ENCODE data around the gene ADM5. TPM values are rescaled to one million over a fixed set of nuclear protein-coding genes. Genes with fewer than 3 reads are reported as not detected.

The ADM5 gene
- total RNA-seq, 1 donor from 2014 or later = 0.53 TPM

DNA sequence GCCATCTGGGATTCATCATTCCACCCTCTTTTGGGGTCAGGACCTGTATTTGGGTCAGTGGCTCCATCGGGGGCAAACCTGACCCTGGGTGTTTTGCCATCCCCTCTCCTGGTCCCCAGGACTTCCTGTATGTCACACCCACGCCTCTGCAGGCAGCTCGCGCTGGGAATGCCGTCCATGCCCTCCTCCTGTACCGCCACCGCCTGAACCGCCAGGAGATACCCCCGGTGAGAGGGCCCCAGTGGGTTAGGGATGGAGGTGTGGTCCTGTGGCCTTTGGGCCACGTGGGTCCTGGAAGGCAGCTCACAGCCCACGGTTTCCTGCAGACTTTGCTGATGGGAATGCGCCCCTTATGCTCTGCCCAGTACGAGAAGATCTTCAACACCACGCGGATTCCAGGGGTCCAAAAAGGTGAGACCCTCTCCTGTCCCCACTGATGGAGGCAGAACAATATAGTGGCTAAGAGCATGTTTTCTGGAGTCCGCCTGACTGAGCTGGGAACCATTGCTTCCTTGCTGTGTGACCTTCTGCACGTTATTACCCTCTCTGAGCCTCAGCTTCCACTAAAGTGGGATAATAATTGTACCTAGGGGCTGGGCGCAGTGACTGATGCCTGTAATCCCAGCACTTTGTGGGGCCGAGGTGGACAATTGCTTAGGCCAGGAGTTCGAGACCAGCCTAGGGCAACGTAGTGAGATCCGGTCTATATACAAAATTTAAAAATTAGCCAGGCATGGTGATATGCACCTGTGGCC, 15.7 kb downstream of the ADM5 start:
- H3K4me3 ChIP-seq (ENCODE audit: low read depth, low read length) = no peak overlapping the region
- DNase-seq (ENCODE audit: low read depth) (no peak), FAIRE-seq (peak; percentile 47)
- TF ChIP-seq, protein P1, sequence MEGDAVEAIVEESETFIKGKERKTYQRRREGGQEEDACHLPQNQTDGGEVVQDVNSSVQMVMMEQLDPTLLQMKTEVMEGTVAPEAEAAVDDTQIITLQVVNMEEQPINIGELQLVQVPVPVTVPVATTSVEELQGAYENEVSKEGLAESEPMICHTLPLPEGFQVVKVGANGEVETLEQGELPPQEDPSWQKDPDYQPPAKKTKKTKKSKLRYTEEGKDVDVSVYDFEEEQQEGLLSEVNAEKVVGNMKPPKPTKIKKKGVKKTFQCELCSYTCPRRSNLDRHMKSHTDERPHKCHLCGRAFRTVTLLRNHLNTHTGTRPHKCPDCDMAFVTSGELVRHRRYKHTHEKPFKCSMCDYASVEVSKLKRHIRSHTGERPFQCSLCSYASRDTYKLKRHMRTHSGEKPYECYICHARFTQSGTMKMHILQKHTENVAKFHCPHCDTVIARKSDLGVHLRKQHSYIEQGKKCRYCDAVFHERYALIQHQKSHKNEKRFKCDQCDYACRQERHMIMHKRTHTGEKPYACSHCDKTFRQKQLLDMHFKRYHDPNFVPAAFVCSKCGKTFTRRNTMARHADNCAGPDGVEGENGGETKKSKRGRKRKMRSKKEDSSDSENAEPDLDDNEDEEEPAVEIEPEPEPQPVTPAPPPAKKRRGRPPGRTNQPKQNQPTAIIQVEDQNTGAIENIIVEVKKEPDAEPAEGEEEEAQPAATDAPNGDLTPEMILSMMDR (IDR thresholded peaks at IDR 0.05; ENCODE audit: insufficient read depth, low read length, severe bottlenecking) = no peak
- H3K36me3 ChIP-seq (ENCODE audit: control insufficient read depth, insufficient read depth, low read length) = no peaks in the 10 kb centered on the region
- H3K27me3 ChIP-seq (ENCODE audit: control insufficient read depth, insufficient read depth, low read length) = peaks cover 3% of the 10 kb centered on the region

DNA sequence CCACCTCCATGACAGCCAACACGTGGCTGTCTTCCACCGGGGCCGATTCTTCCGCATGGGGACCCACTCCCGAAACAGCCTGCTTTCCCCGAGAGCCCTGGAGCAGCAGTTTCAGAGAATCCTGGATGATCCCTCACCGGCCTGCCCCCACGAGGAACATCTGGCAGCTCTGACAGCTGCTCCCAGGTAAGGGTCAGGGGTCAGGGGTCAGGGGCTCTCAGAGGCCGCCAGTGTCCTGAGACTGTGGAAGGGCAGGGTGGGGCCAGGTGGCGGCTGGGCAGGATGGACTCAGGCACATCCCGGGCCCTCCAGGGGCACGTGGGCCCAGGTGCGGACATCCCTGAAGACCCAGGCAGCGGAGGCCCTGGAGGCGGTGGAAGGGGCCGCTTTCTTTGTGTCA, 16.5 kb downstream of the ADM5 start:
- Histone ChIP-seq H3K27me3 (ENCODE audit: control insufficient read depth, insufficient read depth, low read length) (no peaks in the 10 kb centered on the region), H3K36me3 (ENCODE audit: control insufficient read depth, insufficient read depth, low read length) (no peaks in the 10 kb centered on the region), H3K4me3 (ENCODE audit: low read depth, low read length) (no peak overlapping the region)
- no peak for DNase-seq (ENCODE audit: low read depth)
- TF ChIP-seq, protein P1 (IDR thresholded peaks at IDR 0.05; ENCODE audit: insufficient read depth, low read length, severe bottlenecking) = no peak
- FAIRE-seq = no peak

DNA sequence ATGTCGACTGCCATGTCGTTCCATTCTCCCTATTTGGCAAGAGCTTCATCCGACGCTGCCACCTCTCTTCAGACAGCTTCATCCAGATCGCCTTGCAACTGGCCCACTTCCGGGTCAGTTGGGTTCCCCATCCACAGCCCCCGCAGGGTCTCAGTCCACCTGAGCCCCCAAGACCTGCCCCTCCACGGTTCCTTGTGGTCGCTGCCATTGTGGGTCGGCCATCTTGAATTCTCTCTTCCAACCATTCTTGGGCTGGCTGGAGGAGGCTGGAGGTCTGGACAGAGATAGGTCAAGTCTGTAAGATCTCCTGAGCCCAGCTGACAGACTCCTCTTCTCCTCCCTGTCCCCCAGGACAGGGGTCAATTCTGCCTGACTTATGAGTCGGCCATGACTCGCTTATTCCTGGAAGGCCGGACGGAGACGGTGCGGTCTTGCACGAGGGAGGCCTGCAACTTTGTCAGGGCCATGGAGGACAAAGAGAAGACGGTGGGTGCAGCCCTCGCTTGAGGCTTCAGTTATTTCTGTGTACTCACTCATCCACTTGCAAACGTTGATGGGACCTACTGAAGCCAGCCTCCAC, 21.1 kb downstream of the ADM5 start:
- TF ChIP-seq, protein P1 (IDR thresholded peaks at IDR 0.05; ENCODE audit: insufficient read depth, low read length, severe bottlenecking) = no peak
- no peak for DNase-seq (ENCODE audit: low read depth)
- FAIRE-seq = no peak
- Histone ChIP-seq H3K4me3 (ENCODE audit: low read depth, low read length) (no peak overlapping the region), H3K27me3 (ENCODE audit: control insufficient read depth, insufficient read depth, low read length) (no peaks in the 10 kb centered on the region), H3K36me3 (ENCODE audit: control insufficient read depth, insufficient read depth, low read length) (no peaks in the 10 kb centered on the region)

DNA sequence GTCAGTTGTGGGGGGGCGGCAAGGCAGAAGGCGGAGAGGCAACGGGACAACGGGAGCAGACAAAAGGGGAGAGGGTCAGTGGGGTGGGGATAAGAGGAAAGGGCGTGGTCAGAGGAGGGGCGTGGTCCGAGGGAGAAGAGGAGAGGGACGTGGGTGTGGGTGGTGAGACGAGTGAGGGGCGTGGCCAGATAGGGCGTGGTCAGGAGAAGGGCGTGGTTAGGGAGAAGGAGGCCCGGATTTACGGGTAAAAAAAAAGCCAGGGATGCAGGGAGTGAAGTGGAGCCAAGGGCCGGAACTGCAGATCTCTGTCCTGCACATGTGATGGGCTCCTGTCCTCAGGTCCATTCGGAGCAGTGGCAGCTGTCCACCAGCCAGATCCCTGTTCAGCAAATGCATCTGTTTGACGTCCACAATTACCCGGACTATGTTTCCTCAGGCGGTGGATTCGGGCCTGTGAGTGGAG, 23.0 kb downstream of the ADM5 start:
- no peak for FAIRE-seq

DNA sequence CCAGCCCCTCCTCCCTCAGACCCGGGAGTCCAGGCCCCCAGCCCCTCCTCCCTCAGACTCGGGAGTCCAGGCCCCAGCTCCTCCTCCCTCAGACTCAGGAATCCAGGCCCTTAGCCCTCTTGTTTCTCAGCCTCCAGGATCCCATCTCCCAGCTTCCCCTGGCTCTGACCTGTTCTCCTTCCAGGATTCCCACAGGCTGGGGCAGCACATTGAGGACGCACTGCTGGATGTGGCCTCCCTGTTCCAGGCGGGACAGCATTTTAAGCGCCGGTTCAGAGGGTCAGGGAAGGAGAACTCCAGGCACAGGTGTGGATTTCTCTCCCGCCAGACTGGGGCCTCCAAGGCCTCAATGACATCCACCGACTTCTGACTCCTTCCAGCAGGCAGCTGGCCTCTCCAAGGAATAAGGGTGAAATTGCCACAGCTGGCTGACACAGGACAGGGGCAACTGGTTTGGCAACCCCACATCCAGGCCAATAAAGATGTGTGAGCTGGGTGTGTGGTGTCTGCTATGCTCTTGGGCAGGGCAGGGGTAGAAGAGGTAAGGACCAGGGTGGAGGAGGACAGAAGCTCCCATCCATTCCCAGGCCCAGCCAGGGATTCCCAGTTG, 23.9 kb downstream of the ADM5 start:
- H3K4me3 ChIP-seq (ENCODE audit: low read depth, low read length) = no peak overlapping the region
- H3K27me3 ChIP-seq (ENCODE audit: control insufficient read depth, insufficient read depth, low read length) = no peaks in the 10 kb centered on the region
- TF ChIP-seq, protein P1 (IDR thresholded peaks at IDR 0.05; ENCODE audit: insufficient read depth, low read length, severe bottlenecking) = no peak
- FAIRE-seq = no peak
- DNase-seq (ENCODE audit: low read depth) = peak; percentile 7
- no peaks in the 10 kb centered on the region for H3K36me3 ChIP-seq (ENCODE audit: control insufficient read depth, insufficient read depth, low read length)

More for the DNA sequence above, 23.0 kb downstream of the ADM5 start:
- DNase-seq (ENCODE audit: low read depth) = peak; percentile 3
- Histone ChIP-seq H3K27me3 (ENCODE audit: control insufficient read depth, insufficient read depth, low read length) (no peaks in the 10 kb centered on the region), H3K4me3 (ENCODE audit: low read depth, low read length) (no peak overlapping the region), H3K36me3 (ENCODE audit: control insufficient read depth, insufficient read depth, low read length) (no peaks in the 10 kb centered on the region)
- TF ChIP-seq, protein P1 (IDR thresholded peaks at IDR 0.05; ENCODE audit: insufficient read depth, low read length, severe bottlenecking) = no peak

Data from bronchial epithelial cell (primary cell).